Measurements from ENCODE around the gene MOCOS.

The MOCOS gene

GRCh38 chr18:36308711-36309435, 121.6 kb downstream of the MOCOS start:
- DNase-seq = no peak

GRCh38 chr18:36309436-36310391, 122.4 kb downstream of the MOCOS start:
- DNase-seq = no peak

- DNase-seq = no peak
Measured at GRCh38 chr18:36311026-36311570, 123.8 kb downstream of the MOCOS start.

GRCh38 chr18:36312806-36313395, 125.6 kb downstream of the MOCOS start:
- DNase-seq = no peak

- DNase-seq = no peak
Measured at GRCh38 chr18:36314098-36314497, 126.8 kb downstream of the MOCOS start.

- no peak for DNase-seq
Measured at GRCh38 chr18:36314754-36315153, 127.5 kb downstream of the MOCOS start.

GRCh38 chr18:36315736-36316135, 128.4 kb downstream of the MOCOS start:
- DNase-seq = no peak

GRCh38 chr18:36316246-36316645, 128.9 kb downstream of the MOCOS start:
- DNase-seq = no peak
